Activated naive CD4-positive, alpha-beta T cell treated with Interleukin-2 at 50 U/mL for 16 hours (primary cell): ENCODE measurements around the gene ZBTB40.

ENCODE experiments used
- DNase-seq: peaks from one replicate; pipeline ENCODE4 v3.0.0-alpha.2; 2020

ZBTB40 gene

DNA sequence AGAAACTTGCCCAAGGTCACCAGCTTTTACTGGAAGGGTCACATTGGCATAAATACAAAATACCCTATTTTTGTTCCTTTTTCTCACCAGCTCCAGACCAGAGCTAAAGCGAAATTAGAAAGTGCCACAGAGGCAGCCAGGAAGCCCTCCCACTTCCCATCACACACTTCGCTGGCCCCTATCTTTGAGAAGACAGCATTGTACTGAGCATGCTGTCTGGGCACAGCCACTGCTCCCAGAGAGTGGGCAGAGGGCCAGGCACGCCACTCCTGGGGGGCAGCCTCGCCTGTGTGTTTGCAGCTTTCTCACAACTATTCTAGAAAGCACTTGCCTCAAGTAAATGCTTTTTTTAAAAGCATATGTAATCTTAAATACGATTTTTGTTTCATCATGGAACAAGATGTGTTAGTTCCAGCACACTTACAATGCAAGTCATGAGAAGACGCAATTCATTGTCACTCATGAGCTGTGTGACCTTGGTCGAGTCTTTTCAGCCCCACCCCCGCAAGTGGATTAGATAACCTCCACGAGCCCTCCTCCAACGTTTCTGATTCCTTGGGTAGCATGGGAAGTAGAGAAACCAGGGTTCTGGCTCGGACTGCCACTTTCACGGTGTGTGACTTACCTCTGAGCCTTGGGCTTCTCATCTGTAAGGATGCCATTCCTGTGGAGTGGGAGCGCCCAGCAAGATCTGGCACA, 85.9 kb downstream of the ZBTB40 start:
- no peak for DNase-seq

- DNase-seq: no peak
Measured at GRCh38 chr1:22539510-22540118, 88.0 kb downstream of the ZBTB40 start.

- no peak for DNase-seq
Measured at GRCh38 chr1:22540337-22540736, 88.7 kb downstream of the ZBTB40 start.

- no peak for DNase-seq
Measured at GRCh38 chr1:22542886-22543285, 91.2 kb downstream of the ZBTB40 start.

- DNase-seq: no peak
Measured at GRCh38 chr1:22543679-22544078, 92.0 kb downstream of the ZBTB40 start.

- DNase-seq: no peak
Measured at GRCh38 chr1:22544606-22545005, 93.0 kb downstream of the ZBTB40 start.

DNA sequence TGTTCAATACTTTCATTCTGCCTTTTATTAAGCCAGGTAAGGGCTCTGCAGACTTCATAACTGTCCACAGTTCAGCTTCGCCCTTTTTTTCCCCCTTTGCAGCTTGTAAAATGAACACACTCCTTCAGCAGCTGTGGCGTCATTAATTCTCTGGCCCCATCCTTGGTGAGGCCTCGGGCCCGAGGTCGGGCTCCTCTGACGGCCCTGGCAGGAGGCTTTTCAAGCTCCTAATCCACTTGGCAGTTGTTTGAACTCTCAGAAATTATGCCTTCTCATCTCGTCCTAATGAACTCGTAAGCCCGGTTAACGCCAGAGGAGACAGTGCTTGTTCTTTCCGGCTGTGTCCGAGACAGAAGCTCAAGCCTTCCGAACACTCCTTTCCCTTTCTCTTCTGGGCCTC, 93.5 kb downstream of the ZBTB40 start:
- DNase-seq: no peak

GRCh38 chr1:22547186-22547817, 95.7 kb downstream of the ZBTB40 start:
- DNase-seq: no peak

DNA sequence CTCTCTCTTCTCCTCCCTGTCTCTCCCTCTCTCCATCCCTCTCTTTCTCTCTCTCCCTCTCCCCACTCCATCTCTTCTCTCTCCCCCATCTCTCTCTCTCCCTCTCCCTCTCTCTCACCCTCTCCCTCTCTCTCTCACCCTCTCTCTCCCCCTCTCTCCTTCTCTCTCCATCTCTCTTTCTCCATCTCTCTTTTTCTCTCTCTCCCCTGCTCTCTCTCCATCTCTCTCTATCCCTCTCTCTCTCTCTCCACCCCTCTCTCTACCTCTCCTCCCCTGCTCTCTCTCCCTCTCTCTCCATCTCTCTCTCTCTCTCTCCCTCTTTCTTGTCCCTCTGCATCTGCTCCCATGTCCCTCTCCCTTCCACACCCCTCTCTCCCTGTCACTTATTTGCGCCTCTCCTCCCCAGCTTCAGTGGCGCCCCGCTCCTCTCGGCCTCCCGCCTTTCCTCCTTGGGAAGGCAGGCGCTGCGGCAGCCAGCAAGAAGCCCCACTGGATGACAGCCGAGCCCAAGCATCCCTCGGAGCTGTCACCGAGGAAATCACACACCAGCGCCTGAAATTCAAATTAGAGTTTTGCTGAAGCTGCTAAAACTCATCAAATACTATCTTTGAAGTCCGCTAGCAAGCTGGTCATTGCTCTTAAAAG, 96.3 kb downstream of the ZBTB40 start:
- no peak for DNase-seq

- DNase-seq: no peak
Measured at GRCh38 chr1:22550021-22550420, 98.4 kb downstream of the ZBTB40 start.

DNA sequence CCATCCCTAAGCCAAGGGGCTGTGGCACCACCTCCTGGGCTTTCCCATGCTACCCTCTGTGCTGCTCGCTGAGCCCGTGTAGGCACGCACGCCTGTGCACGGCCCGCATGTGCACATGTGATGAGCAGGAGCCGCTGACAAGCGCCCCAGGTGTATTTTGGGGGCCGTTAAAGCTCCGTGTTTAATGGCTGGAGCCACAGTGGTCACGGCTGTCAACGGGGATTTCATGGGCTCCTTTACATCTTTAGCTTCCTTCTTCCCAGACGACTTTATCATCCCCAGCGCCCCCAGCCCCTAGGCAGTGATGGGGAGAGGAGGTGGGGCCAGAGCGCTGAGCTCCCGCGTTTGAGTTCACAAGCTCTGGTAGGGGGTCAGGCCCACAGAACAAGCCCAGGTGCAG, 99.9 kb downstream of the ZBTB40 start:
- DNase-seq: no peak

- DNase-seq: no peak
Measured at GRCh38 chr1:22552021-22552420, 100.4 kb downstream of the ZBTB40 start.

DNA sequence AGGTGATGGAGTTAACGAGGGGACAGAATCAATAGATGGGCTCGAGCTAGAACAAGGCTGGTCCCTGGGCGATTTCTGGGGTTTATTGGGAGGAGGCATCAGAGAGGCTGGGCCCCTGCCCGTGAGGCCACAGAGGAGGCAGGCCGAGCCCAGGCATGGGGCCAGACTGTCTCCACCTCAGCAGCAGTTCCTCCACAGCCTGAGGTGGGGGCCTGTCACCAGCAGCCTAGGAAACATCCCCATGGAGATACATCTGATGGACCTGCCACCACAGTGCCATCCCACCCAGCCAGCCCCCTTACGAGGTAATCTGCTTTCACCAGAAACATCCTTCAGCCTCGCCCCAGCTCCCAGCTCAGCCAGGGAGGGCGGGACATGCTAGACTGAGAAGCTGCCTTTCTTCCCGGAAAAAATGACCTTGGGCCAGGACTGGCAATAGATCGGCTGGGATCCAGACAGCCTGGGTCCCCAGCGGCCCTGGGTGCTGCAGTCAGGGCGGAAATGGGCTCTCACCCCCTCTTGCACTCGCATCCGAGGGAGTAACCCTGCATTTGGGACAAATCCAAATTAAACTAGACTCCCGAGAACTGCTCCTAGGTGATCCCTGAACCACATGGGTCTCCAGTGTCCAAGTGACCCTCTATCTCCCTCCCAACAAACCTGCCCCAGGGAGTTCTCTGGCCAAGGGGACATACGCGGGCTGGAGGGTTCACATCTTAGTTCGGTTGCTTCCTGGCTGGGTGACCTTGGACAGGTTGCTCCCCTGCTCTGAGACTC, 101.6 kb downstream of the ZBTB40 start:
- DNase-seq: no peak

DNA sequence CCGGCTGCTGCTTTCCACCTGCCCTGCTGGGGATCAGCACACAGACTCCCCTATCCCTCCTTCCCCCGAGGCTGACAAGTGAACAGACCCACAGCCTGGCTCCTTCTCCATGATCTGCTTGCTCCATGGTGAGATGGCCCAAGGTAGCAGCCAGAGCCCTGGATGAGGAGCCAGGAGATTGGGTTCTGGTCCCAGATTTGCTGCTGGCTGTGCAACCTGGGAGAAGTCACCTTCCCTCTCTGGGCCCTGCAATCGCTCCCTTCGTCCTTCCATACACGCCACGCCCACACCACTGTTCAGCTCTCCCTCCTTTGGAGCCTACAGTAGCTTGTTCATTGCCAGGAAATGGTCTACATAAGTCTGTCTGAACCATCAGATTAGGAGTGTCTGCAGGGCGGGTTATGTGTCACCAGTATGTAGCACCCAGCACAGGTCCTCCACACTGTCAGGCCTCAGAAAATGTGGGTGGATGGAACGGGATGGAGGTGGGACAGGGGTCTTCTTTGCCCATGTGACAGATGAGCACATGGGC, 102.4 kb downstream of the ZBTB40 start:
- no peak for DNase-seq

DNA sequence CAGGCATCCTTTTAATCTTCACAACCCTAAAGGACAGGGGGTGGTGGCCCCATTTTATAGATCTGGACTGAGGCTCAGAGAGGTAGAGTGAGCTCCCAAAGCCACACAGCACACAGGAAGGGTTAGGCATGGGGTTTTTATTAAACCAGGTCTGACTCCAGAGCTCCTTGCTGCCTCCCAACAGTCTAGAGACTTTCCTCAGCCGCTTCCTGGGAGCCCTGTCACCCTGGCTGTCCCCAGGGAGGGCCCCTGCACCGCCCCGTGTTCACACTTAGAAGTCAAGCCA, 103.7 kb downstream of the ZBTB40 start:
- DNase-seq: no peak

DNA sequence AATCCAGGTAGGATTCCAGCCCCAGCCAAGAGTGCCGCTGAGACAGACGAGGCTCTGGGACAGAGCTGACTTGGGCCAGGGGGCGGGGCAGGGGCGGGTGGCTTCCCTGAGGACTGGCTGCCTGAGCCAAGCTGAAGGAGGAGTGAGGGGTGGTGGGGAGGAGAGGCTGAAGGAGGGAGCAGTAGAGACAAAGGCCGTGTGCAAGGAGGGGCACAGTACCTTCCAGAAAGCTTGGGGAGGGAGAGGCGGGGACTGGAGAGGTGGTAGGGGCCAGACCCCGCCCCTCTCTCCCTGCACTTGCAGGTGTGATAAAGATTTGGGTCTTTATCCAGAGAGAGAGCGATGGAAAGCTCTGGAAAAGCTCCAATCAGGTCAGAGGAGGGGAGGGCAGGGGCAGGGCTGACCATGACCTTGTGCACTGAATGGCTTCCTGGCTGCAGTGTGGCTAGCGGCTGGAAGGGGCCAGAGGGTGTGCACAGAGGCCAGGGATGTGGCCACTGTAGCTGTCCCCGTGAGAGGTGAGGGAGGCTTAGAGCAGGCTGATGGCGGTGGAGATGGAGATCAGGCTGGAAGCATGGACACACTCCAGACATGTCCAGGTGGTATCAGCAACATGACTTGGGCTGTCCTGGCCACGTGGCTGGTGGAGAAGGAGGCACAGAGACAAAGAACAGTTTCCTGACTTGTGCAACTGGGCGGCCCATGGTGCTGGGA, 104.9 kb downstream of the ZBTB40 start:
- DNase-seq: no peak

DNA sequence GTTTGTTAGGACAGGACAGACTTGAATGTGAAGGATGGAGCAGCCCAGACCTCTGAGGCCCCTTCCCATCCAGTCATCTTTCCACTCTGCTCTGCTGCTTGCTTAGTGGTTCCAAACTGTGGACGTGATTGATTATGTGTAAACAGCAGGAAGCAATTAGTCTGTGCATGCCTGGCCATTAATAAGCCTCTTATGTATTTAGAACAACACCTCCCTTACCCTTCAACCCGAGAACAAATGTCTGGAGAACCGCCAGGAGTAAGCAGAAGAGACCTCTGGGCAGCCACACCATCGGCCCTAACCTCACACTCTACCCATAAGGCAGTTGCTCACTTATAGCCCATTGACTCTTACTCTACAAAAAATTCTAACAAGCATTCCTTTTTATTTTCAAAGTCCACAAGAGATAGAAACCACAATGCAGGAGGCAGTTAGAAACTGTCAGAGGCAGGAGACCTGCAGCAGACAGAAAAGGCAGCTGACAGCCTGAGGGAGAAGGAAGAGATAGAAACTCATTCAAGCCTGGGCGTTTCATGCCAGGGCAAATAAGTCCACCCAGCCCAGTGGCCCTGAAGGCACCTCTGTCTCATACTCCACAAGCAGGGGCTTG, 105.8 kb downstream of the ZBTB40 start:
- DNase-seq: no peak

DNA sequence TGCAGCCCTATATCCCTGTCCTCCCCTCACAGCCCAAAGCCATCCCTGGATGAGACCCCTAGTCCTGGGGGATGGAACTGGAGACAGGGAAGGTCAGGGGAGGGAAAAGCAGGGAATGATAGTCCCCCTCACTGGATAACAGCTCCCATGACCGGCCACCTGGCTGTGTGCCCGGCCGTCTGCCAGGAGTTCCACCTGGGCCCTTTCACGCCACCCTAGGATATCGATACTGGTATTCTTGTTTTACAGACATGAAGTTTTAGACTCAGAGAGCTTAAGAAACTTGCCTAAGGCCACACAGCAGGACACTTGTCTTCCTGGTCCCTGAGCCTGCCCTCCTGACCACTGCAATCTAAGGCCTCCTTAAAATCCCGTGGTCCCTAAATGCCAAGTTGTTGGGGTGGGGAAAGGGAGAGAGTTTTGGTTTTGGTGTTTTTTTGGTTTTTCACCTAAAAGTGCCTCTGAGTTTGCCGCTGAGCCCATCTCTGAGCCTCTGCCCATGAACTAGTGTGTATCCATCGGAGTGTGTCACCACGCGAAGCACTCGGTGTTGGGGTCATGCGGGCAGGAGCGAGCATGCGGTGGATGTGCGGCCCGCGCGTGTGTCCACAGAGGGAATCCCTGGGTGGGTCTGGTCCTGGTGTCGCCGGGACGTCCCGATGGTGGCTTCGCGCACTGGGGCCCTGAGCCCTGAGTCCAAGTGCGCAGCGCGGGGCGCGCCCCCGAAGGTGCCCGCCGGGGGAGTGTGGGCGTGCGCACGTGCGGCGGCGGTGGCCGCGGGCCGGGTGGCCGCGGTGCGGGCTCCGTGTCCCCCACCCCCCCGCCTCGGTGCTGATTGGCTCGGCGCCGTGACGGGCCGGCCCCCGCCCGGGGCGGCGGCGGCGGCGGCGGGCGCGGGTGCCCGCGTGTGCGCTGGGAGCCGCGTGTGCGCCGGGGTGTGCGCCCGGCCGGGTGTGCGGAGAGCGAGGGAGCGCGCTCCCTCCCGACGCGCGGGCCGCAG, 111.2 kb downstream of the ZBTB40 start, which contains the start of gene EPHA8:
Gene EPHA8, plus strand, starts transcription at position 906 of the 1,000 bp plus-strand sequence. CDS start 147 bp downstream, outside the sequence.
- no peak for DNase-seq

- no peak for DNase-seq
Measured at GRCh38 chr1:22563671-22564602, 112.3 kb downstream of the ZBTB40 start.
